HG03103 (cell line): ENCODE measurements around the gene NOTCH3.

Experiments used
- ATAC-seq: cut with Tn5 transposase; IDR thresholded peaks from one replicate; pipeline ENCODE4 v1.9.1; 2021; ENCODE audit warnings: low read depth; ENCODE audit not compliant: unreplicated experiment

NOTCH3 gene

GRCh38 chr19:15173746-15174404, 26.9 kb downstream of the NOTCH3 start:
- no peak for ATAC-seq

GRCh38 chr19:15170345-15170744, 30.4 kb downstream of the NOTCH3 start:
- ATAC-seq: no peak

GRCh38 chr19:15169541-15170285, 31.1 kb downstream of the NOTCH3 start:
- ATAC-seq: no peak

GRCh38 chr19:15166700-15167099, 34.1 kb downstream of the NOTCH3 start:
- no peak for ATAC-seq

- ATAC-seq: no peak
These were observed 39.5 kb downstream of the NOTCH3 start for GRCh38 chr19:15161028-15161984.

- ATAC-seq: no peak
These were observed 41.5 kb downstream of the NOTCH3 start for GRCh38 chr19:15159251-15159650.

GRCh38 chr19:15156391-15156790, 44.4 kb downstream of the NOTCH3 start:
- ATAC-seq: no peak

- no peak for ATAC-seq
These were observed 45.5 kb downstream of the NOTCH3 start for GRCh38 chr19:15155296-15155695.

GRCh38 chr19:15154002-15154612, 46.7 kb downstream of the NOTCH3 start:
- no peak for ATAC-seq

GRCh38 chr19:15149737-15150136, 51.1 kb downstream of the NOTCH3 start:
- no peak for ATAC-seq

- no peak for ATAC-seq
These were observed 53.7 kb downstream of the NOTCH3 start for GRCh38 chr19:15147090-15147489.

- ATAC-seq: no peak
These were observed 56.6 kb downstream of the NOTCH3 start for GRCh38 chr19:15144046-15144646.

- ATAC-seq: no peak
These were observed 58.5 kb downstream of the NOTCH3 start for GRCh38 chr19:15142313-15142712.

GRCh38 chr19:15141143-15141542, 59.7 kb downstream of the NOTCH3 start:
- ATAC-seq: no peak

GRCh38 chr19:15138427-15138826, 62.4 kb downstream of the NOTCH3 start:
- no peak for ATAC-seq

- ATAC-seq: no peak
These were observed 63.0 kb downstream of the NOTCH3 start for GRCh38 chr19:15137777-15138176.

- no peak for ATAC-seq
These were observed 64.4 kb downstream of the NOTCH3 start for GRCh38 chr19:15136234-15136954.

- ATAC-seq: no peak
These were observed 70.8 kb downstream of the NOTCH3 start for GRCh38 chr19:15129856-15130585.
